Neural progenitor cell (in vitro differentiated cells): ENCODE measurements around the gene LINGO1. TPM values are rescaled to one million over a fixed set of nuclear protein-coding genes. Genes with fewer than 3 reads are reported as not detected.

ENCODE experiments used
- DNase-seq: peaks from one replicate; pipeline ENCODE4 v3.0.0-alpha.2; 2016; ENCODE audit warnings: low spot score
- H2AFZ ChIP-seq: fragments of 200-600 bp; sonication (generic); replicated peaks from 2 replicates; pipeline ENCODE4 v1.6.1; 2016; ENCODE audit warnings: antibody characterized with exemption
- H3F3A ChIP-seq: fragments of 200-600 bp; sonication (generic); 2 replicates; pipeline ENCODE4 v1.6.1; 2016; ENCODE audit warnings: antibody characterized with exemption, low read depth
- H3K27ac ChIP-seq: fragments of 200-600 bp; sonication (generic); 2 replicates; pipeline ENCODE4 v1.5.1; 2016; ENCODE audit warnings: mild to moderate bottlenecking
- H3K27me3 ChIP-seq: fragments of 200-600 bp; sonication (generic); 2 replicates; pipeline ENCODE4 v1.6.1; 2016; ENCODE audit warnings: mild to moderate bottlenecking, moderate library complexity
- H3K36me3 ChIP-seq: fragments of 200-600 bp; sonication (generic); 2 replicates; pipeline ENCODE4 v1.5.1; 2016
- H3K4me1 ChIP-seq: fragments of 200-600 bp; sonication (generic); 2 replicates; pipeline ENCODE4 v1.6.1; 2016; ENCODE audit warnings: mixed run types
- H3K4me2 ChIP-seq: fragments of 200-600 bp; sonication (generic); 2 replicates; pipeline ENCODE4 v1.6.1; 2016
- H3K4me3 ChIP-seq: fragments of 200-600 bp; sonication (generic); 2 replicates; pipeline ENCODE4 v1.5.1; 2016
- H3K79me2 ChIP-seq: fragments of 200-600 bp; sonication (generic); 2 replicates; pipeline ENCODE4 v1.6.1; 2016; ENCODE audit warnings: low read depth
- H3K9ac ChIP-seq: fragments of 200-600 bp; sonication (generic); 2 replicates; pipeline ENCODE4 v1.6.1; 2016
- H3K9me3 ChIP-seq: fragments of 200-600 bp; sonication (generic); 2 replicates; pipeline ENCODE4 v1.5.1; 2016; ENCODE audit warnings: low read depth
- H4K20me1 ChIP-seq: fragments of 200-600 bp; sonication (generic); 2 replicates; pipeline ENCODE4 v1.6.1; 2016; ENCODE audit warnings: low read depth
- H3K27ac Mint-ChIP-seq: 3 replicates; pipeline ENCODE4 v1.8.0; 2021; ENCODE audit warnings: mixed read lengths
- H3K27me3 Mint-ChIP-seq: 2 replicates; pipeline ENCODE4 v1.8.0; 2022; ENCODE audit warnings: low read depth, mild to moderate bottlenecking, inconsistent platforms, moderate library complexity, mixed read lengths; ENCODE audit not compliant: insufficient read depth
- H3K36me3 Mint-ChIP-seq: 3 replicates; pipeline ENCODE4 v1.8.0; 2021; ENCODE audit warnings: mixed read lengths
- H3K4me1 Mint-ChIP-seq: 3 replicates; pipeline ENCODE4 v1.8.0; 2021; ENCODE audit warnings: mixed read lengths
- H3K4me3 Mint-ChIP-seq: 3 replicates; pipeline ENCODE4 v1.8.0; 2021; ENCODE audit warnings: mild to moderate bottlenecking, moderate library complexity, mixed read lengths
- H3K9me3 Mint-ChIP-seq: 3 replicates; pipeline ENCODE4 v1.8.0; 2020; ENCODE audit warnings: mixed read lengths
- CTCF ChIP-seq: fragments of 200-600 bp; sonication (generic); IDR thresholded peaks from 2 replicates; pipeline ENCODE4 v1.5.1; 2017; ENCODE audit warnings: antibody characterized with exemption, mild to moderate bottlenecking
- EZH2 ChIP-seq: fragments of 200-600 bp; sonication (generic); IDR thresholded peaks from 2 replicates; pipeline ENCODE4 v1.6.1; 2017; ENCODE audit warnings: antibody characterized with exemption, mild to moderate bottlenecking, moderate library complexity
- EZH2phosphoT487 ChIP-seq: fragments of 200-600 bp; sonication (generic); IDR thresholded peaks from 2 replicates; pipeline ENCODE4 v1.6.1; 2017; ENCODE audit warnings: antibody characterized with exemption
- total RNA-seq: library from RNA; depleted of rRNA; stranded (reverse); fragments of >200 nt; gene quantifications from 2 replicates; pipeline ENCODE4 v1.2.3, GENCODE V29; 2015; ENCODE audit warnings: low replicate concordance

Gene LINGO1
- total RNA-seq, 1 donor from 2014 or later: 7.9 TPM

- Histone ChIP-seq H3K4me3 (no peak overlapping the region), H3F3A (no peaks in the 10 kb centered on the region)
Measured at GRCh38 chr15:77656294-77656693, 23.6 kb upstream of the LINGO1 start.

GRCh38 chr15:77654975-77655374 lies 22.3 kb upstream of the LINGO1 start:
- peaks cover 17% of the 10 kb centered on the region for H3K27me3 Mint-ChIP-seq
- H2AFZ ChIP-seq: no peak overlapping the region

More at GRCh38 chr15:77656294-77656693, 23.6 kb upstream of the LINGO1 start:
- Histone ChIP-seq H3K27me3 (no peaks in the 10 kb centered on the region), H3K4me2 (no peak overlapping the region), H2AFZ (no peak overlapping the region), H3K36me3 (no peaks in the 10 kb centered on the region), H3K4me1 (no peaks in the 10 kb centered on the region), H3K9ac (no peak overlapping the region), H3K9me3 (no peaks in the 10 kb centered on the region), H4K20me1 (no peaks in the 10 kb centered on the region), H3K79me2 (no peaks in the 10 kb centered on the region), H3K27ac (no peak overlapping the region)
- no peak for TF ChIP-seq CTCF
- no peak for TF ChIP-seq EZH2
- TF ChIP-seq EZH2phosphoT487: no peak
- H3K4me1 Mint-ChIP-seq: peaks cover 7% of the 10 kb centered on the region
- peaks cover 16% of the 10 kb centered on the region for H3K27me3 Mint-ChIP-seq
- H3K4me3 Mint-ChIP-seq: no peak overlapping the region
- H3K27ac Mint-ChIP-seq: no peak overlapping the region
- H3K36me3 Mint-ChIP-seq: no peaks in the 10 kb centered on the region
- no peak for DNase-seq
- H3K9me3 Mint-ChIP-seq: peaks cover 4% of the 10 kb centered on the region

GRCh38 chr15:77653832-77654480 lies 21.2 kb upstream of the LINGO1 start:
- H3K4me3 Mint-ChIP-seq: peak overlapping the region; percentile 27
- no peak overlapping the region for H3K27ac Mint-ChIP-seq

More at GRCh38 chr15:77654975-77655374, 22.3 kb upstream of the LINGO1 start:
- H3K79me2 ChIP-seq: no peaks in the 10 kb centered on the region
- Mint-ChIP-seq H3K4me1 (peaks cover 16% of the 10 kb centered on the region), H3K9me3 (peaks cover 4% of the 10 kb centered on the region), H3K27ac (no peak overlapping the region), H3K4me3 (no peak overlapping the region), H3K36me3 (no peaks in the 10 kb centered on the region)
- H3F3A ChIP-seq: no peaks in the 10 kb centered on the region
- no peaks in the 10 kb centered on the region for H3K36me3 ChIP-seq
- peak; percentile 59 for TF ChIP-seq CTCF
- no peak for TF ChIP-seq EZH2phosphoT487
- TF ChIP-seq EZH2: no peak
- H3K9me3 ChIP-seq: no peaks in the 10 kb centered on the region
- H3K27me3 ChIP-seq: no peaks in the 10 kb centered on the region
- no peak overlapping the region for H3K4me3 ChIP-seq
- no peak overlapping the region for H3K9ac ChIP-seq
- DNase-seq: peak; percentile 66
- no peak overlapping the region for H3K27ac ChIP-seq
- no peak overlapping the region for H3K4me2 ChIP-seq
- H3K4me1 ChIP-seq: no peaks in the 10 kb centered on the region
- no peaks in the 10 kb centered on the region for H4K20me1 ChIP-seq

More at GRCh38 chr15:77653832-77654480, 21.2 kb upstream of the LINGO1 start:
- Histone ChIP-seq H3K36me3 (no peaks in the 10 kb centered on the region), H3K9ac (no peak overlapping the region), H3F3A (no peaks in the 10 kb centered on the region), H3K4me3 (no peak overlapping the region), H2AFZ (no peak overlapping the region), H3K9me3 (no peaks in the 10 kb centered on the region), H3K79me2 (no peaks in the 10 kb centered on the region), H3K27me3 (no peaks in the 10 kb centered on the region), H3K4me1 (no peaks in the 10 kb centered on the region), H4K20me1 (no peaks in the 10 kb centered on the region), H3K4me2 (no peak overlapping the region), H3K27ac (no peak overlapping the region)
- no peak for TF ChIP-seq CTCF
- TF ChIP-seq EZH2phosphoT487: no peak
- no peak for TF ChIP-seq EZH2
- no peak for DNase-seq
- peaks cover 4% of the 10 kb centered on the region for H3K9me3 Mint-ChIP-seq
- H3K27me3 Mint-ChIP-seq: peaks cover 21% of the 10 kb centered on the region
- no peaks in the 10 kb centered on the region for H3K36me3 Mint-ChIP-seq
- peaks cover 20% of the 10 kb centered on the region for H3K4me1 Mint-ChIP-seq
